ENCODE measurements around the gene FLT3. TPM values are rescaled to one million over a fixed set of nuclear protein-coding genes. Genes with fewer than 3 reads are reported as not detected.
A peak's percentile ranks its signal among the peaks of the same experiment; 100 is the strongest.

FLT3 gene
- total RNA-seq, 1 donor from 2014 or later, result 0.91 TPM

DNA sequence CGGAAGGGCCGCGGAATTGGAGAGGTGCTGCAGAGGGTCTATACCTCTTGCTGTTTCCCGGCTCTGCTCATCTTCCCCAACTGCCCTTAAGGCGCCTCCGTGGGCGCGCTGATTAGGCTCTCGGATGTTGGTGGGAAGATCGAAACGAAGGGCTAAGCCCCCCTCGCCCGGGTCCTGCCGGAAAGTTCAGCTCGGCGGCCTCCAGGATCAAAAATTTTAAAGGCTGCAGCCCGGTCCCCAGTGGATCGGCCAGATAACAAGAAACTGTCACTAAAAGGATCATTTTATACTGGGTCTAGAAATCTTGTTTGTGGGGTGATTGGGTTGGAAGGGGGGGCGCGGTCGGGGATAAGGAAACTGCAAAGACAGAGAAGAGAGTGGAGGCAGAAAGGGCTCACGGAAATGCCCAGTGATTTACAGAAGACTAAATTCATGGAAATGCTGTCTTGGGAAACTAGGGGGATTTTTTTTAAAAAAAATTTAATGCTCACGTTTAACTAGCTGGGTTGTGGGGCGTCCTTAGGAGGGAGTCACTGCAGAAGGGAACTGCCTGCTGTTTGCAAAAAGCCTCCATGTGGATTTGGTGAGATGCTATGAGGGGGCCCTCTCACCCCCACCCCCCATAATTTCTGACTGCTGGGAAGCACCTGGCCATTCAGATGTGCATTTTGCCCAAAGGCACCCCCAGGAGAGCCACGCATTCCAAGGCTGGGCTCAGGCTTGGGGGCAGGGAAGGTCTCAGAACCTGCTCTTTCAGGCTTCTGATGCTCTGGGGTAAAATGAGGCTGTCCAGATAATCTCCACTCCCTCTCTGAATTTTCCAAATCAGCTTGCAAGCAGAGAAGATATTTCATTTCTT is 138.9 kb downstream of the FLT3 start:
- DNase-seq (ENCODE audit: low spot score), result no peak

DNA sequence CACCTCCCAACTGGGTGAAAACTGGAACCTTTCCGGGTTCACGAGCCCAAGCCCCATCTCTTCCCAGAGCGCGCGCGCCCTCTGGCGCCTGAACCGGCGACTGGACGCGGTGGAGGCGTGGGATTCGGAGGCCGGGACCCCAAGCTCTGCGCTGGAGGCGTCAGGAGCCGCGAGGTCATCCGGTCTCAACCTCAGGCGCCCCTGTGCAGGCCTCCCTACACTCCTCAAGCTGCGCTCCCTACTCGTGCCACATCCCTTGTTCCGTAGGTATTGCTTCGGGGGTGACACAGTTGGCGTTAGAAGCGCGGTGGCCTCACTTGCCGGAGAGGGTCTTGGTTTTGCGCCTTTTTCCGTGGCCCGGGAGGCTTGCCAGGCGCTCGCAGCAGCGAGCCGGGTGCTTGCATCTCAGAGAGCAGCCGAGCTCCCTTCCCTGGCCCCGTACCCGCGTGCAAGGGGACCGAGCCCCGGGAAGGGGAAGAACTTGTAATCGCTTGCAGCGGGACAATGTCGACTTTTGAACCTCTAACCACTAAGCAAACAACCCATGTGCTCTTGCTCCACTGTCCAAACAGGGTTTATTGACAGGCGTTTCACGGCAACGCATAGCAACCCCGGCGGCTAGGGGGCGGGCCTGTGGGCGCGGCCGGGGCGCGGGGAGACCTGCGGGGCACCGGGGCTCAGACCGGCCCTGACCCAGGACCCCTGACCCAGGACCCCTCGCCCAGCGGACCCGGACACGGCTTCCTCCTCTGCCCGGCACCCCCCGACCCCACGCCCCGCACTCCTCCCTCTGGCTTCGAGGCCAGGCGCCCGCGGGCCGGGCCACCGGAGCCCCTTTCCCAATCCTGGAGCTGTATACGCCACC is 139.8 kb downstream of the FLT3 start:
- no peak for DNase-seq (ENCODE audit: low spot score)

DNA sequence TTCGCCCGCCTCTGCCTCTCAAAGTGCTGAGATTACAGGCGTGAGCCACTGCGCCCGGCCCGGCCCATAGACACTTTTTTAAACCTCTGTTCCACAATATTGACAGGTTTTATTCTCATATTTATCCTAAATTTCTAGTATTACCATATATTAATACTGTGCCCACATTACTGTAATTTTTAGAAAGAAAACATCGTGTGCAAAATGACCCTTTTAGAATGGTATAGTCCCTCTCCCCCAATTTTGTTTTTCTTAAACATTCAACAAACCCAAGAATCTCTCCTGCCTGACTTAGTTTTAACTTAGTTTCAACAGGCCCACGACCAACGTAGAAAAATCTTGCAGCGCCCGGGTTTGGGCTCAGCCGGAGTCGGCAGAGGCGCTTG is 140.4 kb downstream of the FLT3 start:
- DNase-seq (ENCODE audit: low spot score), result no peak

DNA sequence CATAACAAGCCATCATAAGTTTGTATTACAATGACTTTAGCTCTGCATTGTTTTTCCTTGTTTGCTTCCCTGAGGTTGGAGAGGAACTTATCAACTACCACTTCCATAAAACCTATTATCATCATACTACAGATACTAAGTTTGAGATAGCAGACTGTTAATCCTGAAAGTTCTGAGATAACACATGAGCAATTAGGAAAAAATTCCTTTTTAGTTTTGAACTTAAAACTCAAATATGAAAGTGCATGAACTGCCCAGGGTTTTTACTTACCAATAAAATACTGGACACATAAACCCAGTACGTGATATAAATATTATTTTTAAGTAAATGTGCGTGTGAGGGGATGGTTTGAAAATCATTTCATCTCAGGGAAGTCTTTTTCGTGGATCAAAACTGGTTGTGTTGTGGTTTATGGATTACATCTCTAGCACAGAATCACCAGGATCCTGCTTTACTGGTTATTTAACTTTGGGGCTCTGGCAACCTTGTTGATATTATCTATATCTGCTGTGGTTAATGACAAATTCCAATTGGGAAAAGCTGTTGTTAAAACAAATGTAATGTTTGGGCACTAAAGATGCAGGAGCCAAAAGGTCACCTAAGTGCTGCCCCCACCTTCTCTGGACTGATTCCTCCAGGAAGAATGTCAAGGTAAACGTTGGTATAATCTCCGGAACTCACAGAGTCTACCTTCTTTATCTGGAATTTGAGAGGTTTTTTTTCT is 143.6 kb downstream of the FLT3 start:
- DNase-seq (ENCODE audit: low spot score), result no peak

DNA sequence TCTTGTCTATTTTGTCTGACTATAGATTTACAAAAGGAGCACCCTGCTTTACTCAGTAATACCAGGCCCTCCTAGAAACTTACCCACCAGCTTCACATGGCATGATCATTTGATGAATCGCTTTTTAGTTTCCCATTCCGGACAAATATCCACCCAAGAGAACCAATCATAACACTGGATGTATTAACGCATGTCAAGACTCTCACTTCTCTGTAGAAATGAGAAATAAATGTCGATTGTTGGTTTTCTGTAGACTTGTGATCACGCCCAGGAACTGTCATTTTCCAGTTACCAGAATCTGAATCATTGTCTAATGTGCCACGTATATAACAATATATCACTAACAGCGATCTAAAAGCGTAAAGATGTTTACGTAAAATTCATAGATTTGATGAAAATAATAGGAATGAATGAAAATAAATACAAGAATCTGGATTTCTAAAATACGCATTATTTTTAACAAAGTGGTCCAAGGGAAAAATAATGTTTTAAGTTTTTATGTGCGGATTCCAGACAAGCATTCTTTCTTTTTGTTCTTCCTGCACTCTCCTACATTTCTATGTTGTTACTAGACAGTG is 145.3 kb downstream of the FLT3 start:
- no peak for DNase-seq (ENCODE audit: low spot score)

DNA sequence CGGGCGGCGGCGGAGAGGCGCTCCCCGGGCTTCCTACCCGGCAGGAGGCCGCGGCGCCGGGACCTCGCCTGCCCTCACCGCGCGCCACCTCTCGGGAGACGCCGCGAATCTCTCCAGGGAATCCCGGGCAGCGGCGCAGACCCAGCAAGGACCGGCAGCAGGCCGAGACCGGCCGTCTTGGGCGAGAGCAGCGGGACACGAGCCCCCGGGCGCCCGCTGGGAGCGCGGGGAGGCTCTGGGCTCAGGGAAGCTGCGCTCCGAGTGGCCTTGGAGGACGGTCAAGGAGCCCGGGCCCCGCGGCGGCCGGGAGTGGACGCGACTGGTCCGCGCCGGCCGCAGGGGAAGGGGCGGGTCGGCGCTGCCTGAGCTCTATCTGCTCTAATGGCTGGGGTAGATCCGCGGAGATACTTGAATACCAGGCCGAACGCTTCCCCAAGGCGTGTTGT is 145.9 kb downstream of the FLT3 start:
- DNase-seq (ENCODE audit: low spot score), result no peak

DNA sequence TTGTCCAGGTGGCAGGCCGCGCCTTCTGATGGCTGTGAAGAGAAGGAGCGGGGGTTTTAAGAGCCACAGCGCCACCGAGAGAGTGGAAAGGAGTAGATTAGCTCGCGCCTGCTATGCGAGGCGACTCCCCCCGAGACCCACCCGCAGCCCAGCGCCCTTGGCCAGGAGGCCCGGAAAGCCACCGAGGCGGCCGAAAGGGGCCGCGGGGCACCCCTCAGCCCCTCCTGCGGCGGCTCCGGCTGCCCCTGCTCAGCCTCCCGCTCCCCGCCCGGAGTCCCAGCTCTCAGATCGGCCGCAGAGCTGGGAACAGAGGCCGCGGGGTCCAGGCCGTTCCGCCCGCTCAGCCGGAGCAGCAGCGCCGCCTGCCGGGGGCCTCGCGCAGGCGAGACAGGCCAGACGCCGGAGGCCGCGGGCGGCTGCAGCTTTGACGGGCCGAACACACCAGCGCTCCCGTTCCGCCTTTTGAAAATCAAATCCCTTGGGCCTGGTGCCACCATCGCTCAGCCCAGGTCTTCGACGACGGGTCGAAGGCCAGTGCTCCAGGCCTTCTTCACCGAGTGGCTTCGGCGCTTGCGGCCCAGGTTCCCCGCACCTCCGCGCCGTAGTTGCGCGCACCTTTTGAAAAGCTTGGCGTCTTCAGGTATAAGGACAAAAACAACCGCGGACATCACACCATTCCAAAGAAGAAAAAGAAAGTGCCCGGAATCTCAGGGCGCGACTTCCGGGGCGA is 146.5 kb downstream of the FLT3 start:
- DNase-seq (ENCODE audit: low spot score), result peak; percentile 70

Other genes with a start within 250 kb of the FLT3 start
- gene PDX1, start 180.6 kb downstream of the FLT3 start, total RNA-seq, result not detected
- gene CDX2, start 131.3 kb downstream of the FLT3 start, total RNA-seq, result not detected
- gene URAD, start 111.9 kb downstream of the FLT3 start, total RNA-seq, result not detected
- gene PAN3, start 38.0 kb upstream of the FLT3 start, total RNA-seq, result 54.6 TPM

Measured in ureter (tissue), 1 donor.